GM12878 (cell line): Measurements from ENCODE around the gene RBMXL2. TPM values are rescaled to one million over a fixed set of nuclear protein-coding genes. Genes with fewer than 3 reads are reported as not detected.

Experiments used
- ATAC-seq: fragments of 200-7000 bp; cut with Tn5 transposase; 3 replicates; pipeline ENCODE4 v1.9.1; 2020; ENCODE audit warnings: mild to moderate bottlenecking, moderate library complexity
- BruUV-seq: library from RNA; stranded (reverse); fragments of 400-500 nt; replicated peaks from 2 replicates; lab custom pipeline; 2021; lab: Mats Ljungman, UMichigan
- CTCF ChIA-PET: fragments of 300-600 bp; sonication (Branson Sonifier 250); formaldehyde crosslinking; extraction: SDS; loops from one replicate; lab custom pipeline; 2021; ENCODE audit warnings: inconsistent platforms; lab: Yijun Ruan, JAX
- POLR2A ChIA-PET: fragments of 350-600 bp; formaldehyde crosslinking; extraction: SDS; loops from one replicate; lab custom pipeline; 2021; ENCODE audit warnings: inconsistent platforms; lab: Charles Lee
- RAD21 ChIA-PET: fragments of 300-600 bp; sonication (Branson Sonifier 250); formaldehyde crosslinking; loops from one replicate; lab custom pipeline; 2023; ENCODE audit warnings: antibody characterized with exemption; ENCODE audit not compliant: unreplicated experiment; lab: Charles Lee
- SMC1A ChIA-PET: fragments of 300-600 bp; sonication (Branson Sonifier 250); formaldehyde crosslinking; loops from one replicate; lab custom pipeline; 2023; ENCODE audit not compliant: unreplicated experiment, uncharacterized antibody; lab: Charles Lee
- DNase-seq: peaks from one replicate; pipeline ENCODE4 v3.0.0-alpha.2; 2011; ENCODE audit warnings: low read depth, low spot score
- FAIRE-seq: peaks from 3 replicates; lab custom pipeline; 2011; peaks lifted over from hg19 to GRCh38; lab: Jason Lieb, UNC
- H2AFZ ChIP-seq: 2 replicates; pipeline ENCODE4 v1.6.0; 2011; ENCODE audit warnings: low read depth, low read length, control low read depth; ENCODE audit not compliant: control insufficient read depth
- H3K27ac ChIP-seq: 2 replicates; pipeline ENCODE4 v1.5.1; 2011; ENCODE audit warnings: control low read depth; ENCODE audit not compliant: control insufficient read depth, insufficient read depth
- H3K27me3 ChIP-seq, 2 experiments: replicated peaks in 1 of 2; 2 replicates each; pipeline versions ENCODE4 v1.6.0 to v1.6.1; 2011; ENCODE audit warnings: low read length in 1 of 2; ENCODE audit not compliant: control insufficient read depth in 2 of 2, insufficient read depth in 2 of 2
- H3K36me3 ChIP-seq, 2 experiments: 2 replicates each; pipeline ENCODE4 v1.5.1; 2011; ENCODE audit warnings: low read length in 1 of 2; ENCODE audit not compliant: control insufficient read depth in 2 of 2, insufficient read depth in 2 of 2
- H3K4me1 ChIP-seq: 2 replicates; pipeline ENCODE4 v1.6.1; 2011; ENCODE audit warnings: mild to moderate bottlenecking, low read length, moderate library complexity, mixed read lengths; ENCODE audit not compliant: control insufficient read depth, insufficient read depth
- H3K4me2 ChIP-seq: 2 replicates; pipeline ENCODE4 v1.6.0; 2011; ENCODE audit warnings: control low read depth; ENCODE audit not compliant: control insufficient read depth, insufficient read depth
- H3K4me3 ChIP-seq: fragments of 200-600 bp; sonication (generic); 2 replicates; pipeline ENCODE4 v1.5.1; 2016
- H3K79me2 ChIP-seq: 2 replicates; pipeline ENCODE4 v1.6.0; 2011; ENCODE audit warnings: low read length; ENCODE audit not compliant: control insufficient read depth, insufficient read depth
- H3K9ac ChIP-seq: 2 replicates; pipeline ENCODE4 v1.8.0; 2011; ENCODE audit warnings: low read length, control low read depth, mixed read lengths; ENCODE audit not compliant: control insufficient read depth, insufficient read depth
- H3K9me3 ChIP-seq: replicated peaks from 3 replicates; pipeline ENCODE4 v1.5.1; 2011; ENCODE audit warnings: mild to moderate bottlenecking, low read length; ENCODE audit not compliant: control insufficient read depth, insufficient read depth
- H4K20me1 ChIP-seq: 2 replicates; pipeline ENCODE4 v1.6.0; 2011; ENCODE audit not compliant: control insufficient read depth, insufficient read depth
- ATF7 ChIP-seq: fragments of 450-650 bp; IDR thresholded peaks from 2 replicates; pipeline ENCODE4 v1.6.1; 2016; ENCODE audit warnings: low read depth, mild to moderate bottlenecking
- BCL11A ChIP-seq: IDR thresholded peaks from 2 replicates; pipeline ENCODE4 v1.6.1; 2011; ENCODE audit warnings: low read depth, low read length
- BMI1 ChIP-seq: fragments of 450-650 bp; IDR thresholded peaks from 2 replicates; pipeline ENCODE4 v1.6.1; 2016; ENCODE audit warnings: mild to moderate bottlenecking, moderate library complexity, borderline replicate concordance
- FOS ChIP-seq: IDR thresholded peaks from 3 replicates; pipeline ENCODE4 v1.6.1; 2011; ENCODE audit warnings: borderline replicate concordance; ENCODE audit not compliant: insufficient read length; ENCODE audit errors: extremely low read depth
- FOXK2 ChIP-seq: fragments of 450-650 bp; IDR thresholded peaks from 2 replicates; pipeline ENCODE4 v1.6.1; 2017; ENCODE audit warnings: mild to moderate bottlenecking, moderate library complexity
- IKZF1 ChIP-seq: fragments of 450-650 bp; conservative IDR thresholded peaks from 2 replicates; pipeline ENCODE4 v1.6.1; 2017; ENCODE audit warnings: antibody characterized with exemption, mild to moderate bottlenecking
- PML ChIP-seq: IDR thresholded peaks from 2 replicates; pipeline ENCODE4 v1.6.1; 2012; ENCODE audit warnings: low read length, inconsistent platforms
- POLR2AphosphoS5 ChIP-seq: IDR thresholded peaks from 2 replicates; pipeline ENCODE4 v1.6.1; 2011; ENCODE audit warnings: mild to moderate bottlenecking, low read length, inconsistent platforms
- STAT1 ChIP-seq: fragments of 450-650 bp; conservative IDR thresholded peaks from 2 replicates; pipeline ENCODE4 v1.6.1; 2014; ENCODE audit warnings: antibody characterized with exemption, mild to moderate bottlenecking
- SUZ12 ChIP-seq: fragments of 200-600 bp; sonication (generic); IDR thresholded peaks from one replicate; pipeline ENCODE4 v1.6.1; 2018; ENCODE audit warnings: antibody characterized with exemption, mild to moderate bottlenecking; ENCODE audit not compliant: unreplicated experiment
- ZBED1 ChIP-seq: IDR thresholded peaks from 2 replicates; pipeline ENCODE4 v1.6.1; 2016; ENCODE audit warnings: borderline replicate concordance
- ZZZ3 ChIP-seq: IDR thresholded peaks from 2 replicates; pipeline ENCODE4 v1.6.1; 2011; ENCODE audit warnings: low read depth; ENCODE audit not compliant: control insufficient read depth, insufficient read length
- WGBS: methylation state at CpG from one replicate; pipeline ENCODE4 v1.1.6; 2016; ENCODE audit warnings: low lambda C conversion rate; ENCODE audit not compliant: insufficient replicate concordance, insufficient coverage; ENCODE audit errors: missing lambda C conversion rate; 5-methylcytosine and 5-hydroxymethylcytosine counted together
- in situ Hi-C: fragments of 300-500 bp; cut with MboI; formaldehyde crosslinking; loops from 9 replicates; pipeline ENCODE4 v1.14.3; 2018; ENCODE audit warnings: mixed read lengths
- intact Hi-C: fragments of 100-400 bp; cut with micrococcal nuclease; formaldehyde crosslinking; loops from one replicate; pipeline ENCODE4 v1.14.2; 2022; ENCODE audit not compliant: unreplicated experiment
- polyA plus RNA-seq, 11 experiments: library from polyadenylated mRNA; depleted of rRNA in 4 of 11; unstranded in 6 of 11; stranded (reverse) in 5 of 11; fragments of >200 nt; fragmentation: Nextera tagmentation in 4 of 11; fragmentation: Illumina TruSeq in 1 of 11; extraction: Ambion mirVana in 4 of 11; extraction: Trizol in 1 of 11; gene quantifications; 1 replicate in 1 of 11; 2 replicates in 10 of 11; pipeline versions ENCODE4 v1.2.1 to v1.2.3, GENCODE V29; 2011 to 2016; ENCODE audit warnings: inconsistent platforms in 2 of 11, missing spikeins in 2 of 11, low read depth in 1 of 11
- total RNA-seq, 4 experiments: library from RNA; depleted of rRNA in 3 of 4; stranded (reverse); fragments of >200 nt in 3 of 4; fragmentation: Illumina TruSeq in 1 of 4; extraction: Trizol in 1 of 4; gene quantifications; 2 replicates each; pipeline versions ENCODE4 v1.2.1 to v1.2.3, GENCODE V29; 2013 to 2021
- TF ChIP-seq, protein P1 (sequence below): IDR thresholded peaks from 2 replicates; pipeline ENCODE4 v1.6.1; 2012; ENCODE audit warnings: low read depth, low read length, improper control_type of control experiment
- TF ChIP-seq, protein P2 (sequence below): fragments of 450-650 bp; IDR thresholded peaks from 2 replicates; pipeline ENCODE4 v1.6.1; 2017; ENCODE audit warnings: mild to moderate bottlenecking, moderate library complexity

The RBMXL2 gene
- total and polyA plus RNA-seq, 10 of the 15 experiments (the other 5 are each of a cell fraction or from before 2014, with no cell fraction given): not detected

DNA sequence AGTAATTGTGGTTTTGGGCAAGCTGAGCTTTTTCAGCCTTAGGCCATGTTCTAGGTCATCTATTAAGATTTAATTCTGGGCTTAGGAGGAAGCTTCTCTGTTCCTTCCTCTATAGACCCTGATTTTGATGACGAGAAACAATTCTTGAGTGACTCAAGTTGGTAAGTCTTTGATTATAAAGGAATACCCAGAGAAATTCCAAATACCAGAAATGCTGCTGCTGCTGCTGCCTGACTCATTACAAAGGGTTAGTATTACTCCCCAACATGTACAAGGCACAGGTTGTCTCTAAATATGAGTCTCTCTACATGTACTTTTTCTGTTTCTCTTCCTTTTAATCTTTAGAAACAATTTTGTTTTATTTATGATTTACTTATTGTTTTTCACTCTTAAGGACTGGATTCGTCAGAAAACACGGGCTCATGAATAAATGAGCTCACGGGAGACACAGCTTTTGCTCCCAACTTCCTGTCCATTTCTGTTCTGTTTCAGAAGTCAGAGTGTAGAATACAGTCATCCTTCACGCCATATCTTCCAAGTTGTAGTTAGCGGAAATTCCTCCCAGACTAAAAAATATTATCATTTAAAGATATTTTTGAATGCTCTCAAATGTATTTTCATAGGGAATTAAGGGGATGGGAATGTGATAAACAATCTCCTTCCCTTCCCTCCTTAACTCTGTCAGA is 31.8 kb upstream of the RBMXL2 start (continued):
- TF ChIP-seq SUZ12: no peak
- no peak for TF ChIP-seq BCL11A
- TF ChIP-seq ZBED1: no peak
- no peak for TF ChIP-seq STAT1
- TF ChIP-seq ATF7: no peak
- no peak for TF ChIP-seq ZZZ3
- TF ChIP-seq FOS: no peak
- no peak for TF ChIP-seq POLR2AphosphoS5
- no peak for TF ChIP-seq PML
- no peak for TF ChIP-seq FOXK2

DNA sequence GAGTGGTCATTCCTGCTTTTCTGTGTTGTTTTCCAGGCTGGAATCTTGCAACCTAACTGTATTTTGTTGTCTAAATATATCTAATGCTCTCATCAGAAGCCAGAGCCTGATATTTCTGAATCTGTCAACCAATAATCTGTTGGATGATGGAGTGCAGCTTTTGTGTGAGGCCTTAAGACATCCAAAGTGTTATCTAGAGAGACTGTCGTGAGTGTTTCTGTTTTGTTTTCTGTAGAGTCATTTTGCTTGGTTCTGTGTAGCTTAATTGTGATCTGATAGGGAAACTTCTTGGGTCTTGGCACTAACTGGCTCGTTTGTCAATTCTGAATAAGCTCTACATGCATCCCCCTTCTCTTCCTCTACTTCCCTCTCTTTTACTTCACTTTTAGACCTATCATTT is 31.2 kb upstream of the RBMXL2 start:
- FAIRE-seq (no peak), DNase-seq (no peak), ATAC-seq (peak; percentile 56)
- BruUV-seq: no TSS peak
- Histone ChIP-seq H3K36me3 (no peaks in the 10 kb centered on the region), H3K4me1 (no peaks in the 10 kb centered on the region), H2AFZ (no peak overlapping the region), H3K9ac (no peak overlapping the region), H3K4me2 (no peak overlapping the region), H3K9me3 (no peaks in the 10 kb centered on the region), H3K79me2 (no peaks in the 10 kb centered on the region), H4K20me1 (no peaks in the 10 kb centered on the region), H3K27me3 (no peaks in the 10 kb centered on the region), H3K27ac (no peak overlapping the region), H3K4me3 (no peak overlapping the region)
- TF ChIP-seq IKZF1 (no peak), BMI1 (no peak)
- TF ChIP-seq, protein P1, sequence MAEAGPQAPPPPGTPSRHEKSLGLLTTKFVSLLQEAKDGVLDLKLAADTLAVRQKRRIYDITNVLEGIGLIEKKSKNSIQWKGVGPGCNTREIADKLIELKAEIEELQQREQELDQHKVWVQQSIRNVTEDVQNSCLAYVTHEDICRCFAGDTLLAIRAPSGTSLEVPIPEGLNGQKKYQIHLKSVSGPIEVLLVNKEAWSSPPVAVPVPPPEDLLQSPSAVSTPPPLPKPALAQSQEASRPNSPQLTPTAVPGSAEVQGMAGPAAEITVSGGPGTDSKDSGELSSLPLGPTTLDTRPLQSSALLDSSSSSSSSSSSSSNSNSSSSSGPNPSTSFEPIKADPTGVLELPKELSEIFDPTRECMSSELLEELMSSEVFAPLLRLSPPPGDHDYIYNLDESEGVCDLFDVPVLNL: no peak
- TF ChIP-seq, protein P2, sequence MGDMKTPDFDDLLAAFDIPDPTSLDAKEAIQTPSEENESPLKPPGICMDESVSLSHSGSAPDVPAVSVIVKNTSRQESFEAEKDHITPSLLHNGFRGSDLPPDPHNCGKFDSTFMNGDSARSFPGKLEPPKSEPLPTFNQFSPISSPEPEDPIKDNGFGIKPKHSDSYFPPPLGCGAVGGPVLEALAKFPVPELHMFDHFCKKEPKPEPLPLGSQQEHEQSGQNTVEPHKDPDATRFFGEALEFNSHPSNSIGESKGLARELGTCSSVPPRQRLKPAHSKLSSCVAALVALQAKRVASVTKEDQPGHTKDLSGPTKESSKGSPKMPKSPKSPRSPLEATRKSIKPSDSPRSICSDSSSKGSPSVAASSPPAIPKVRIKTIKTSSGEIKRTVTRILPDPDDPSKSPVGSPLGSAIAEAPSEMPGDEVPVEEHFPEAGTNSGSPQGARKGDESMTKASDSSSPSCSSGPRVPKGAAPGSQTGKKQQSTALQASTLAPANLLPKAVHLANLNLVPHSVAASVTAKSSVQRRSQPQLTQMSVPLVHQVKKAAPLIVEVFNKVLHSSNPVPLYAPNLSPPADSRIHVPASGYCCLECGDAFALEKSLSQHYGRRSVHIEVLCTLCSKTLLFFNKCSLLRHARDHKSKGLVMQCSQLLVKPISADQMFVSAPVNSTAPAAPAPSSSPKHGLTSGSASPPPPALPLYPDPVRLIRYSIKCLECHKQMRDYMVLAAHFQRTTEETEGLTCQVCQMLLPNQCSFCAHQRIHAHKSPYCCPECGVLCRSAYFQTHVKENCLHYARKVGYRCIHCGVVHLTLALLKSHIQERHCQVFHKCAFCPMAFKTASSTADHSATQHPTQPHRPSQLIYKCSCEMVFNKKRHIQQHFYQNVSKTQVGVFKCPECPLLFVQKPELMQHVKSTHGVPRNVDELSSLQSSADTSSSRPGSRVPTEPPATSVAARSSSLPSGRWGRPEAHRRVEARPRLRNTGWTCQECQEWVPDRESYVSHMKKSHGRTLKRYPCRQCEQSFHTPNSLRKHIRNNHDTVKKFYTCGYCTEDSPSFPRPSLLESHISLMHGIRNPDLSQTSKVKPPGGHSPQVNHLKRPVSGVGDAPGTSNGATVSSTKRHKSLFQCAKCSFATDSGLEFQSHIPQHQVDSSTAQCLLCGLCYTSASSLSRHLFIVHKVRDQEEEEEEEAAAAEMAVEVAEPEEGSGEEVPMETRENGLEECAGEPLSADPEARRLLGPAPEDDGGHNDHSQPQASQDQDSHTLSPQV: no peak
- POLR2A ChIA-PET: no interaction called here
- RAD21 ChIA-PET: no interaction called here
- WGBS: 8% methylated on average over 2 of the region's 2 CpGs
- in situ Hi-C loops (no loop called here), intact Hi-C loops (no loop called here)
- CTCF ChIA-PET: interaction anchor here (0.7 kb wide), 1 partner anchor 326 kb away, joined by 3 read pairs; no protein-coding TSS in a partner anchor
- SMC1A ChIA-PET: interaction anchor here (0.7 kb wide), 1 partner anchor 19 kb away, joined by 5 read pairs; no protein-coding TSS in a partner anchor
